Inferior parietal cortex (tissue), 1 donor: ENCODE data around the gene COMT.

Source experiments
- DNase-seq: peaks from one replicate; pipeline ENCODE4 v3.0.0-alpha.2; 2016; ENCODE audit errors: extremely low spot score

COMT gene

GRCh38 chr22:19993926-19994325, 52.4 kb downstream of the COMT start:
- DNase-seq, result no peak

- DNase-seq, result no peak
Observed at GRCh38 chr22:19994851-19995610, 53.5 kb downstream of the COMT start.

GRCh38 chr22:19995611-19996339, 54.2 kb downstream of the COMT start:
- DNase-seq, result no peak

DNA sequence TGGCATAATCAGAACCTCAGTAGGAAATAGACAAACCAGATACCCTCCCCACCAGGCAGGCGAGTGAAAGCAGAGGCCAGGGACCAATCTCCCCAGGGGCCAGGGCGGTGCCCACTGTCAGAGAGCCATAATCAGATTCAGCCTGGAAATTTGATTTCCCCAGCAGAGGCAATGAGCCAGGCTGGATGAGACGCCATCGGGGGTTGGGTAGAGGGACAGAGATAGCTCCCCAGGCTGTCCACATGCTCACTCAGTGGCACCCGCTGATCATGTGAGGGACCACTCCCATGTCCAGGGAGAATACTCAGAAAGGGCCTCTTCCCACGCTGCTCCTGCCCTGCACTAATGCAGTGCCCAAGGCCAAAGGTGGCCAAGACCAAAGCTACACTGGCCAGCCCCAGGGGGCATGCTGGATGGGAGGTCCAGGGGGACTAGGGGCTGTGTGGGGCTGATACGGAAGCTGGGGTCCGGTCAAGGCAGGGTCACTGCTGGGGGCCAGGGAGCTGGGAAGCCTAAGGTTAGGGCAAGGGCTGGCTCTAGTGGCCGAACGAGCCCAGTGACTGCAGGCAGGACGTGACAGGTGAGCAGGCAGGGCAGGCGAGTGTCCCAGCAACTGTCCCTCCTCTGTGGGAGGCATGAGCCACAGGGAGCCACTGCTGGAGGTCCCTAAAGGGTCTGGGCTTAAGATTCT, 55.3 kb downstream of the COMT start:
- no peak for DNase-seq

DNA sequence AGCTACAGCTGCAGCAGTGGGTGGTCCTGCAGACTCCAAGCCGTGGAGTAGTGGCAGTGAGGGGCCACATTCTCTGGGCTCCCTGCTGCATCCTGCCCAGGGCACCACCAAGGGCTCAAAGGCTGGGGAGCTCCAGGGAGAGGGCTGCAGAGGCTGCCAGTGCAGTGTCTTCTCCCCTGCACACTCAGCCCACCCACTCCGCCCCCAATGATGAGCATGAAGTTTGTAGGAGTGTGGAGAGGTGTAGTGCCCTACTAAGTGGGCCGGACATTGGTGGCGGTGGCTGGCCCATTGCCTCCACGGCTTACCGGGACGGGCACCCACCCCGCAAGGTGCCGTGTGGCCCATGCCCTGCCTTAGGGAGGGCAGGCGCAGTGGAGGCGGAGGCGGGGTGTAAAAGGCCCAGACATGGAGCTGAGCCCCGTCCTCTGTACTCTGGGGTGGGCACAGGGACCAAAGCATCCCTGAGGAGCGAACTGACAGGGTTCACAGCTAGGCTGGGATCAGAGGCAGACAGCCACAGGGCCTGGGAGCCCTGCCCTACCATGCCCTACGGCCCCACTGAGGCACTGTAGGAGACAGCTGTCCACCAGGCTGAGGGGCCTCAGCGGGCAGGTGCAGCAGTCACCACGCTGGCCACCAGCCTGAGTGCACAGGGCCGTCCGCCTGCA, 56.1 kb downstream of the COMT start:
- DNase-seq, result no peak

- no peak for DNase-seq
Observed at GRCh38 chr22:19998232-19998951, 56.8 kb downstream of the COMT start.

DNA sequence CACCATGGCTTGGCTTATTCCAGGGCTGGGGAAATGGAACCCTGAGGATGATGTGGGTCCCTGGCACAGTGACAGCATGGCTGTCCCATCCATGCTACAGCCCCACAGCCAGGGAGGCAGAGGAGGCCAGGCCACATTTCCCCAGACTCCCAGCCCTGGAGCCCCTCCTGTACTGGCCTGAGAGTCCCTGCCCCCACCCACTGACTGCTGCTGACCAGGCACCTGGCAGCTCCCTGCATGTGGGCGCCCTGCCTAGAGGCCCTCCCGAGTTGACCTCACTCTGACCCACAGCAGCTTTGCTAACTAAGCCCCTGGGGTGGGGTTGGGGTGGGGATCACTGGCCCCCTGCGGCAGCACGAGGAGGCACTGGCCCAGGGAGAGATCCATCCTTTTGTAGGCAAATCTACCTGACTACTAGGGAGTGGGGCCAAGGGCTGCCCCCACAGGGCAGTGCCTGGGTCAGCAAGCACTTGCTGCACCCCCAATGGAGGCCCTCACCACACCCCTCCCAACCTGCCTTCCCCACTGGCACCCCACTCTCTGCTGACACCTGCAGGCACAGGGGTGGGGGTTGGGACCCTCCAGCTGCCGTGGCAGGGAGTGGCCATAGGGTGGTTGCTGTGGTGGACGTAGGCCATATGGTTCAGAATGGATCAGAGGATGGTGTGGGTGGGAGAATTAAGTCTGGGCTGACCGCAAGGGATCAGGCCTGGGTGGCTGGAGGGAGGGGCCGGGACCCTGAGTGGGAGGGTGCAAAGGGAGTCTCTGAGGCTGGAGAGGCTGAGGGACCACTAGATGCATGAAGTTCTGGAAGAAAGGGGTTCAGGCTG, 57.6 kb downstream of the COMT start:
- DNase-seq, result no peak

GRCh38 chr22:20000246-20001081, 58.9 kb downstream of the COMT start:
- DNase-seq, result no peak

DNA sequence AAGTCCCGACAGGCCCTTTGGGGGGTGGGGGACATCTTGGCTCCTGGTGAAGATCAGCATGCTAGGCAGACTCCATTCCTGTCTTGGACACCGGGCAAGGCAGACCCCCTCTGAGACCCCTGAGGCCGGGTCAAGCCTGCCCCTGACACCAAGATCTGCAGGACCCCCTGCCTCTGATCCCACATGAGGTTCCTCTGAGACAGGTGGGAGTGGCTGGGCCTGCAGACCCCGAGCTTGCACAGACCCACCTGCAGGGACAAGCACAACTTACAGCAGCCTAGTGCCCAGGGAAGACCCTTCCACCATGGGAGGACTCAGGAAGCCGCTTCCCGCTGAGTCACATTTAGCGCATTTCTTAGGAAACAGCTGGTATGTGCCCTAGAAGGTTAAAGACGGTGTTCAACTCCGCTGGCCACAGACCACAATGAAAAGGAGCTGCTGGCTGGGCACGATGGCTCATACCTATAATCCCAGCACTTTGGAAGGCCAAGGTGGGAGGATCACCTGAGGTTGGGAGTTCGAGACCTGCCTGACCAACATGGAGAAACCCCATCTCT, 59.6 kb downstream of the COMT start:
- DNase-seq, result no peak

GRCh38 chr22:20002128-20002527, 60.6 kb downstream of the COMT start:
- DNase-seq, result no peak

DNA sequence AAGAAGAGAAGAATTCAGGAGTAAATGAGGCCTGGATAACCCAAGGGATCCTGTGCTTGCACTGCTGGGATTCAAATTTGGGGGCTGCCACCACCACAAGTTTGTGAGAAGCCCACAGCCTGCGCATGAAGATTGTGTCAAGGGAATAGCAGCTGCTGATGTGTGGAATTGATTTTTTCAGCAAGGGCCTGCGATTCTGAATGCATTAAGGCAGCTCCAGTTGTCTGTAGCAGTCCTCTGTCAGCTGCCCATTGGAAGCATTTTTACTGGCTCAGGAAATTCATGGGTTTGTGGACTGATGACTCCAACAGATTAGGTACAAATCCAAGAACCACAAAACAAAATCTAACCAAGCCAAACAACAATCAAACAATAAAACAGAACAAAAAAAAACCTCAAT, 61.1 kb downstream of the COMT start:
- DNase-seq, result no peak

- DNase-seq, result no peak
Observed at GRCh38 chr22:20003304-20003703, 61.7 kb downstream of the COMT start.

DNA sequence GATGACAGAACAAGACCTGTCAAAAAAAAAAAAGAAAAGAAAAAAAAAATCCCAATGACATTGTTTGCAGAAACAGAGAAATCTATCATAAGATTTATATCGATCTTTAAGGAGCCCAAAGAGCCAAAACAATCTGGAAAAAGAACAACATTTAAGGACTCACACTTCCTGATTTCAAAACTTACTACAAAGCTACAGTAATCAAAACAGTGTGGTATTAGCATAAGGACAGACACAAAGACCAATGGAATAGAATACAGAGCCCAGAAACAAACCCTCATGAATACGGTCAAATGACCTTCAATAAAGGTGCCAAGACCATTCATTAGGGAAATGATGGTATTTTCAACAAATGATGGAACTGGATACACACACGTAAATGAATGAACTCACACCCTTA, 62.9 kb downstream of the COMT start:
- no peak for DNase-seq

DNA sequence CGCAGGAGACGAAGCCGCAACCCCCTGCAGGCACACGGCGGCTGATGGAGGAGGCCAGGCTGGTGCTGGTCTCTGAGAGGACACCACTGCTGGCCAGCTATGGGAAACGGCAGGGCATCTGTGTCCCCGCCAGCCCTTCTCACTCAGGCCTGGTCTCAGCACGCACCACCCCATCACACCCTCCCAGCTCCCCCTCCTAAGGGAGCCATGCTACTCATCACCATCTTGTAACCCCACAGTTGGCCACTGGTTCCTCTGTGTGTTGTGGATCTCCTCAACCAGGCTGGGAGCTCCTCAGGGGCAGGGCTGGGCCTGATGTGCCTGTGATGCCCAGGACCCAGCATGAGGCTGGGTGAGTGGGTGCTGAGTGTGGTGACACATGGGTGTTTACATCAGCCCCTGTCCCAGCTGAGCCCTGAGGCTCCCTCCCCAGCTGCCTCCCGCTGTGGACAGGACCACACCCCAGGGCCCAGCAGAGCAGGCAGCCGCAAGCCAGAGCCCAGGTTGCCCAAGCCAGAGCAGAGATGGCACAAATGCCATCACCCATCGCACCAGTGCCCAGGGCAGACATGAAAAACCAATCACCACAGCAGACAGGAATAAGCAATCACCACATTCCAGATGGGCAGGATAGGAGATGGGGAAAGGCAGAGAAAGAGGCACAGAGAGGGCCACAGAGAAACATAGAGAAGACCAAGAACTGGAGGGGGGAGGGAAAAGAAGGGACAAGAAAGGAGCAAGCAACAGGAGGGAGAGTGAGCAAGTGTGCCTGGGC, 66.8 kb downstream of the COMT start:
- DNase-seq, result no peak

- no peak for DNase-seq
Observed at GRCh38 chr22:20009018-20009491, 67.5 kb downstream of the COMT start.

- no peak for DNase-seq
Observed at GRCh38 chr22:20009582-20010306, 68.2 kb downstream of the COMT start.

GRCh38 chr22:20010307-20011122, 68.9 kb downstream of the COMT start:
- DNase-seq, result no peak
